Prostate gland (tissue), 2 donors: ENCODE data around the gene ARHGEF28. TPM values are rescaled to one million over a fixed set of nuclear protein-coding genes. Genes with fewer than 3 reads are reported as not detected.

Source experiments
- DNase-seq: peaks from one replicate; pipeline ENCODE4 v3.0.0-alpha.2; 2019; ENCODE audit warnings: low spot score
- H3K27ac ChIP-seq, 2 donors: fragments of 200-600 bp; sonication (generic); 2 replicates each; pipeline ENCODE4 v1.5.1; 2017 to 2019
- H3K27me3 ChIP-seq: fragments of 200-600 bp; sonication (generic); replicated peaks from 2 replicates; pipeline ENCODE4 v1.5.1; 2019; ENCODE audit not compliant: insufficient read depth
- H3K36me3 ChIP-seq, 2 donors: fragments of 200-600 bp; sonication (generic); 1 replicate in 1 of 2; 2 replicates in 1 of 2; pipeline versions ENCODE4 v1.5.1 to v1.8.1; 2017 to 2019
- H3K4me1 ChIP-seq: fragments of 200-600 bp; sonication (generic); replicated peaks from 2 replicates; pipeline ENCODE4 v1.5.1; 2019
- H3K4me3 ChIP-seq, 2 donors: fragments of 200-600 bp; sonication (generic); 2 replicates each; pipeline ENCODE4 v1.5.1; 2017 to 2019
- H3K9me3 ChIP-seq: fragments of 200-600 bp; sonication (generic); 2 replicates; pipeline ENCODE4 v1.5.1; 2017
- POLR2A ChIP-seq: fragments of 450-650 bp; IDR thresholded peaks from one replicate; pipeline ENCODE4 v1.6.1; 2016; ENCODE audit warnings: antibody characterized with exemption, mild to moderate bottlenecking
- POLR2AphosphoS5 ChIP-seq: sonication (generic); formaldehyde crosslinking; IDR thresholded peaks from one replicate; pipeline ENCODE4 v1.6.1; 2017; ENCODE audit warnings: antibody characterized with exemption
- WGBS: methylation state at CpG from one replicate; pipeline ENCODE4 v1.1.5; 2018; 5-methylcytosine and 5-hydroxymethylcytosine counted together
- intact Hi-C: fragments of 100-400 bp; cut with DNase I; formaldehyde crosslinking; loops from one replicate; pipeline ENCODE4 v1.14.2; 2022
- total RNA-seq, 2 donors: library from RNA; depleted of rRNA; stranded (reverse); fragments of >200 nt; gene quantifications; one replicate each; pipeline ENCODE4 v1.1.0, GENCODE V29; 2016
- TF ChIP-seq, protein P1 (sequence below), 4 experiments: fragments of 200-600 bp in 2 of 4; fragments of 450-650 bp in 2 of 4; sonication (generic) in 2 of 4; IDR thresholded peaks; 1 replicate in 3 of 4; 2 replicates in 1 of 4; pipeline ENCODE4 v1.5.1; 2016 to 2019; ENCODE audit warnings: antibody characterized with exemption in 4 of 4, mild to moderate bottlenecking in 2 of 4, moderate library complexity in 2 of 4

Gene ARHGEF28
- total RNA-seq, 2 donors from 2014 or later, result 18.9 to 28.3 TPM

DNA sequence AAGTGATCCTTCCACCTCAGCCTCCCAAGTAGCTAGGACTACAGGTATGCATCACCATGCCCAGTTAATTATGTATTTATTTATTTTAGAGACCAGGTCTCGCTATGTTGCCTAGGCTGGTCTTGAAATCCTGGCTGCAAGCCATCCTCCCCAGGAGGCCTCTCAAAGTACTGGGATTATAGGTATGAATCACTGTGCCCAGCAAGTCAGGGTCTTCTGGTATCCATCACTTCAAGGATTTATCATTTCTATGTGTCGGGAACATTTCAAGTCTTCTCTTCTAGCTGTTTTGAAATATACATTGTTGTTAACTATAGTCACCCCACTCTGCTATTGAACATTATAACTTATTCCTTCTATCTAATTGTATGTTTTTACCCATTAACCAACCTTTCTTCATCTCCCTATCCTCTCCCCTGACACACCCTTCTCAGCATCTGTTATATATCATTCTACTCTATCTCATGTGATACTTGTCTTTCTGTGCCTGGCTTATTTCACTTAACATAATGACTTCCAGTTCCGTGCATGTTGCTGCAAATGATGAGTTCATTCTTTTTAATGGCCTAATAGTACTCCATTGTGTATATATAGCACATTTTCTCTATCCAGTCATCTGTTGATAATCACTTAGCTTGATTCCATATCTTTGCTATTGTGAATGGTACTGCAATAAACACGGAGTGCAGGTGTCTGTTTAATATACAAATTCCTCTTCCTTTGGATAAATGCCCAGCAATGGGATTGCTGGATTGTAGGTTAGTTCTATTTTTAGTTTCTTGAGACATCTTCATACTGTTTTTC is 34.1 kb upstream of the ARHGEF28 start:
- H3K27me3 ChIP-seq, result no peaks in the 10 kb centered on the region
- H3K4me3 ChIP-seq, result no peak overlapping the region
- H3K4me1 ChIP-seq, result no peaks in the 10 kb centered on the region
- no peak for DNase-seq
- 49% methylated on average over 4 of the region's 4 CpGs for WGBS
- no peak for TF ChIP-seq POLR2A
- TF ChIP-seq POLR2AphosphoS5, result no peak
- TF ChIP-seq, protein P1, sequence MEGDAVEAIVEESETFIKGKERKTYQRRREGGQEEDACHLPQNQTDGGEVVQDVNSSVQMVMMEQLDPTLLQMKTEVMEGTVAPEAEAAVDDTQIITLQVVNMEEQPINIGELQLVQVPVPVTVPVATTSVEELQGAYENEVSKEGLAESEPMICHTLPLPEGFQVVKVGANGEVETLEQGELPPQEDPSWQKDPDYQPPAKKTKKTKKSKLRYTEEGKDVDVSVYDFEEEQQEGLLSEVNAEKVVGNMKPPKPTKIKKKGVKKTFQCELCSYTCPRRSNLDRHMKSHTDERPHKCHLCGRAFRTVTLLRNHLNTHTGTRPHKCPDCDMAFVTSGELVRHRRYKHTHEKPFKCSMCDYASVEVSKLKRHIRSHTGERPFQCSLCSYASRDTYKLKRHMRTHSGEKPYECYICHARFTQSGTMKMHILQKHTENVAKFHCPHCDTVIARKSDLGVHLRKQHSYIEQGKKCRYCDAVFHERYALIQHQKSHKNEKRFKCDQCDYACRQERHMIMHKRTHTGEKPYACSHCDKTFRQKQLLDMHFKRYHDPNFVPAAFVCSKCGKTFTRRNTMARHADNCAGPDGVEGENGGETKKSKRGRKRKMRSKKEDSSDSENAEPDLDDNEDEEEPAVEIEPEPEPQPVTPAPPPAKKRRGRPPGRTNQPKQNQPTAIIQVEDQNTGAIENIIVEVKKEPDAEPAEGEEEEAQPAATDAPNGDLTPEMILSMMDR (IDR thresholded peaks at IDR 0.05), result no peak
- intact Hi-C loops, result loop anchor here (1.0 kb wide), 1 partner anchor 200 kb away; no protein-coding TSS in a partner anchor
- no peaks in the 10 kb centered on the region for H3K36me3 ChIP-seq
- H3K27ac ChIP-seq, result no peak overlapping the region
- H3K9me3 ChIP-seq, result no peaks in the 10 kb centered on the region

DNA sequence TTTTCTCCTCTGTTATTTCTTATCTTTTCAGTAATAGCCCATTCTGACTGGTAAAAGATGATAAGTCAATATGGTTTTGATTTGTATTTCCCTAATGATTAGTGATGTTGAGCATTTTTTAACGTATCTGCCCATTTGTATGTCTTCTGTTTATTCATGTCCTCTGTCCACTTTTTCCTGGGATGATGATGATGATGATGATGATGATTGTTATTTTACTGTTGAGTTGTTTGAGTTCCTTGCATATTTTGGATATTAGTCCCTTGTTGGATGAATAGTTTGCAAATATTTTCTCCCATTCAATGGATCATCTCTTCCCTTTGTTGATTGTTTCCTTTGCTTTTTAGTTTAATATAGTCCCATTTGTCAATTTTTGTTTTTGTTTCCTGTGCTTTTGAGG is 33.4 kb upstream of the ARHGEF28 start:
- Histone ChIP-seq H3K27ac (no peak overlapping the region), H3K9me3 (no peaks in the 10 kb centered on the region), H3K4me3 (no peak overlapping the region), H3K4me1 (no peaks in the 10 kb centered on the region), H3K27me3 (no peaks in the 10 kb centered on the region), H3K36me3 (no peaks in the 10 kb centered on the region)
- intact Hi-C loops, result no loop called here
- TF ChIP-seq POLR2A, result no peak
- WGBS, result 68% methylated on average over 1 of the region's 1 CpG
- no peak for DNase-seq

DNA sequence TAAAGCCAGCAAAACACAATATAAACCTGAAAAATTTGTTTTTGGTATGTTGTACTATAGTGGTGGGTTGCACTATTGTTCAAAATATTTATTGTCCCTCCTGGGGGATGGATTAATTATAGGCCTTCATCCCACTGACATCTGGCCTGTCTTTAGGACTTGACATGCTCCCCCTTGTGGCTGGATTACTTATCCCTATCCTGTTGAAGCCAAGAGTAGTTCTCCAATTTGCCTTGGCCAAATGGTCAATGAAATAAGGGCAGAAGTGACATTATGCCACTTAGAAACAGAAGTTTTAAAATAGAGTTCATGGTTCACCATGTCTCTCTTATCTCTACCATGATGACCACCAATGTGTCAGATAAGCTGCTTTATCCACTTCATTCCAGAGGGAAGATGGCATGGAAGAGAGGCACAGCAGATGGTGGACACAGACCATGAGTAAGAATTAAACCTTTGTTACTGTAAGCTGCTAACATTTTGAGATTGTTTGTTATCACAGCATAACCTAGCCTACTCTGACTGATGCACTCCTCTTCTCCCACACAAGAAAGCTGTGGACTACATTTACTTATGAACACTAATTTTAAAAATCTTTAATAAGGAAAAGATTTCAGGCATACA is 29.2 kb upstream of the ARHGEF28 start:
- H3K27me3 ChIP-seq, result no peaks in the 10 kb centered on the region
- no peak overlapping the region for H3K4me3 ChIP-seq
- no peak for TF ChIP-seq POLR2A
- TF ChIP-seq, protein P1 (IDR thresholded peaks at IDR 0.05), result peak in 3 of 4 experiments; percentile 6 to 43 (median 37)
- DNase-seq, result peak; percentile 19
- H3K36me3 ChIP-seq, result no peaks in the 10 kb centered on the region
- intact Hi-C loops, result no loop called here
- no peaks in the 10 kb centered on the region for H3K9me3 ChIP-seq
- H3K27ac ChIP-seq, result no peak overlapping the region
- H3K4me1 ChIP-seq, result no peaks in the 10 kb centered on the region

DNA sequence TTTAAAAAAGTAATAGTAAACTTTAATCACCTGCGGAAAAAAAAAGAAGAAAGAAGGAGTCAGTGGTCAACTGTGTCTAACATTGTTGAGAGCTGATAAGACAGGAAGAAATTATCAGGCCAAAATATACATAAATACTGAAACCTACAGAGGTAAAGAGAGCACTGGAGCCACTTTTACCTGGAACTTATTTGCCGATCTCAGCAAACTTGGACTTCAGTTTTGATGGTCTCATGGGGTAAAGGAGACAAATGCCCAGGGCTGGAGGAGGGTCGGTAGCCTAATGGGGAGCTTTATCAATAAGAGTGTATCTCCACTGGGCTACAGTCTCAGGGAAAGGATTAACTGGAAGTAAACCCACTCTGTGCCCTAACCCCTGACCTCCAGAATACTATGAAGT is 26.6 kb upstream of the ARHGEF28 start:
- WGBS, result 98% methylated on average over 3 of the region's 3 CpGs

DNA sequence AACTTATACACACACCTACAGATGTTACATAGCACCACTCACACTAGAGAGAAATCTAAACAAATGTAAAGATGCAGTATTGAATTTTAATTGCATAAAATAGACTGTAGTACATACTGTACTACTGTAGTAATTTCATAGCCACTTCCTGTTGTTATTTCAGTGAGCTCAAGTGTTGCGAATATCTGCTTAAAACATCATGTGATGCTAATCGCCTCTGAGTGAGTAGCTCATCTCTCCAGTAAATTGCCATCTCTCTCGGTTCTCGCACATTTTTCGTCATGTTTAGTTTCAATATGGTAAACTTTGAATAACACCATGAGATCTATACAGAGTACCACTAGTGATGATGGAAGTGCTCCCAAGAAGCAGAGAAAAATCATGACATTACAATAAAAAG is 22.0 kb upstream of the ARHGEF28 start:
- TF ChIP-seq, protein P1 (IDR thresholded peaks at IDR 0.05), result no peak
- TF ChIP-seq POLR2A (no peak), POLR2AphosphoS5 (no peak)
- intact Hi-C loops, result no loop called here
- no peaks in the 10 kb centered on the region for H3K4me1 ChIP-seq
- H3K36me3 ChIP-seq, result no peaks in the 10 kb centered on the region
- H3K9me3 ChIP-seq, result no peaks in the 10 kb centered on the region
- no peak overlapping the region for H3K4me3 ChIP-seq
- WGBS, result 89% methylated on average over 5 of the region's 5 CpGs
- no peak for DNase-seq
- H3K27me3 ChIP-seq, result no peaks in the 10 kb centered on the region
- H3K27ac ChIP-seq, result no peak overlapping the region

More for the DNA sequence above, 26.6 kb upstream of the ARHGEF28 start:
- H3K36me3 ChIP-seq, result no peaks in the 10 kb centered on the region
- no peak overlapping the region for H3K4me3 ChIP-seq
- H3K4me1 ChIP-seq, result no peaks in the 10 kb centered on the region
- intact Hi-C loops, result no loop called here
- no peak for DNase-seq
- no peaks in the 10 kb centered on the region for H3K27me3 ChIP-seq
- TF ChIP-seq, protein P1 (IDR thresholded peaks at IDR 0.05), result no peak
- TF ChIP-seq POLR2AphosphoS5 (no peak), POLR2A (no peak)
- no peak overlapping the region for H3K27ac ChIP-seq
- no peaks in the 10 kb centered on the region for H3K9me3 ChIP-seq
